Endothelial cell of umbilical vein (primary cell): ENCODE results near the gene RBMS3. TPM values are rescaled to one million over a fixed set of nuclear protein-coding genes. Genes with fewer than 3 reads are reported as not detected.

Experiments
- BruUV-seq: library from RNA; stranded (reverse); fragments of 400-500 nt; replicated peaks from 2 replicates; lab custom pipeline; 2021; lab: Mats Ljungman, UMichigan
- CTCF ChIA-PET: fragments of 300-600, 350-600 bp; sonication (Branson Sonifier 250); formaldehyde crosslinking; loops from one replicate; lab custom pipeline; 2021; ENCODE audit warnings: antibody characterized with exemption, inconsistent platforms; lab: Charles Lee
- POLR2A ChIA-PET: fragments of 300-600, 350-600 bp; sonication (Branson Sonifier 250); formaldehyde crosslinking; loops from one replicate; lab custom pipeline; 2021; ENCODE audit warnings: antibody characterized with exemption, inconsistent platforms; lab: Charles Lee
- DNase-seq: peaks from one replicate; pipeline ENCODE4 v3.0.0-alpha.2; 2011; ENCODE audit warnings: low read depth, low spot score
- FAIRE-seq: peaks from 2 replicates; lab custom pipeline; 2011; peaks lifted over from hg19 to GRCh38; lab: Jason Lieb, UNC
- H2AFZ ChIP-seq: 2 replicates; pipeline ENCODE4 v1.6.0; 2012; ENCODE audit warnings: low read depth, low read length, control low read depth, inconsistent platforms
- H3K27ac ChIP-seq: 2 replicates; pipeline ENCODE4 v1.5.1; 2011; ENCODE audit warnings: low read depth, mild to moderate bottlenecking, control low read depth, low read length, moderate library complexity; ENCODE audit not compliant: insufficient read depth
- H3K27me3 ChIP-seq, 2 experiments: 2 replicates each; pipeline versions ENCODE4 v1.6.0 to v1.6.1; 2011; ENCODE audit warnings: low read length in 2 of 2, mixed read lengths in 1 of 2; ENCODE audit not compliant: control insufficient read depth in 2 of 2, insufficient read depth in 2 of 2
- H3K36me3 ChIP-seq, 2 experiments: 2 replicates in 1 of 2; 3 replicates in 1 of 2; pipeline ENCODE4 v1.5.1; 2011; ENCODE audit warnings: low read length in 2 of 2, mild to moderate bottlenecking in 1 of 2, moderate library complexity in 1 of 2; ENCODE audit not compliant: control insufficient read depth in 2 of 2, insufficient read depth in 2 of 2; ENCODE audit errors: extremely low read depth in 1 of 2
- H3K4me1 ChIP-seq: 3 replicates; pipeline ENCODE4 v1.5.1; 2011; ENCODE audit warnings: mild to moderate bottlenecking, low read length; ENCODE audit not compliant: control insufficient read depth, insufficient read depth; ENCODE audit errors: extremely low read depth
- H3K4me2 ChIP-seq: 2 replicates; pipeline ENCODE4 v1.6.1; 2011; ENCODE audit warnings: low read length, control low read depth, mixed read lengths; ENCODE audit not compliant: insufficient read depth
- H3K4me3 ChIP-seq, 3 experiments: fragments of 200-600 bp in 1 of 3; sonication (generic), shearing (Covaris generic) in 1 of 3; replicated peaks in 1 of 3; 2 replicates each; pipeline ENCODE4 v1.5.1; 2011 to 2016; ENCODE audit warnings: control low read depth in 3 of 3, low read length in 3 of 3, mild to moderate bottlenecking in 2 of 3, inconsistent platforms in 1 of 3, low read depth in 1 of 3, moderate library complexity in 1 of 3; ENCODE audit not compliant: insufficient read depth in 1 of 3
- H3K79me2 ChIP-seq: 2 replicates; pipeline ENCODE4 v1.6.0; 2012; ENCODE audit warnings: low read length, inconsistent platforms; ENCODE audit not compliant: control insufficient read depth, insufficient read depth
- H3K9ac ChIP-seq: replicated peaks from 2 replicates; pipeline ENCODE3; 2011; ENCODE audit warnings: low read length, control low read depth; ENCODE audit not compliant: insufficient read depth; ENCODE audit errors: extremely low read depth
- H3K9me1 ChIP-seq: replicated peaks from 3 replicates; pipeline ENCODE4 v1.6.0; 2011; ENCODE audit warnings: mild to moderate bottlenecking, low read length; ENCODE audit not compliant: control insufficient read depth, insufficient read depth; ENCODE audit errors: extremely low read depth
- H3K9me3 ChIP-seq: replicated peaks from 2 replicates; pipeline ENCODE4 v1.5.1; 2012; ENCODE audit warnings: low read length, inconsistent platforms; ENCODE audit not compliant: control insufficient read depth, insufficient read depth
- H4K20me1 ChIP-seq: replicated peaks from 2 replicates; pipeline ENCODE3; 2011; ENCODE audit warnings: mild to moderate bottlenecking, low read length; ENCODE audit not compliant: control insufficient read depth, insufficient read depth; ENCODE audit errors: extremely low read depth
- CTCF ChIP-seq, 2 donors: IDR thresholded peaks; 1 replicate in 1 of 2; 2 replicates in 1 of 2; pipeline ENCODE4 v1.5.1; 2011; ENCODE audit warnings: low read length in 2 of 2, mild to moderate bottlenecking in 2 of 2, moderate library complexity in 2 of 2, control low read depth in 1 of 2, inconsistent platforms in 1 of 2, low read depth in 1 of 2; ENCODE audit not compliant: insufficient read depth in 1 of 2; ENCODE audit errors: extremely low read depth in 1 of 2
- EZH2 ChIP-seq: IDR thresholded peaks from 2 replicates; pipeline ENCODE4 v1.6.1; 2012; ENCODE audit warnings: borderline replicate concordance, low read depth, mild to moderate bottlenecking, moderate library complexity, low read length, inconsistent platforms; ENCODE audit not compliant: severe bottlenecking
- FOS ChIP-seq: IDR thresholded peaks from 2 replicates; pipeline ENCODE4 v1.6.1; 2011; ENCODE audit warnings: mild to moderate bottlenecking, low read length, moderate library complexity, borderline replicate concordance; ENCODE audit not compliant: insufficient read depth
- GATA2 ChIP-seq: IDR thresholded peaks from 2 replicates; pipeline ENCODE4 v1.7.0; 2011; ENCODE audit warnings: low read depth, mild to moderate bottlenecking, moderate library complexity, mixed read lengths, low read length; ENCODE audit not compliant: insufficient read length, insufficient read depth
- JUN ChIP-seq: IDR thresholded peaks from 2 replicates; pipeline ENCODE4 v1.6.1; 2011; ENCODE audit warnings: borderline replicate concordance, low read depth; ENCODE audit not compliant: insufficient read length, insufficient read depth
- MAX ChIP-seq: IDR thresholded peaks from 2 replicates; pipeline ENCODE4 v1.6.1; 2011; ENCODE audit not compliant: insufficient read depth, insufficient read length
- MYC ChIP-seq: IDR thresholded peaks from one replicate; pipeline ENCODE4 v1.6.1; 2011; ENCODE audit warnings: mild to moderate bottlenecking, low read depth, low read length
- POLR2A ChIP-seq: IDR thresholded peaks from 2 replicates; pipeline ENCODE4 v1.6.1; 2012; ENCODE audit warnings: low read depth, mild to moderate bottlenecking, control low read depth, low read length
- POLR2AphosphoS5 ChIP-seq: IDR thresholded peaks from 2 replicates; pipeline ENCODE4 v1.6.1; 2012; ENCODE audit warnings: low read depth, mild to moderate bottlenecking, control low read depth, low read length, moderate library complexity; ENCODE audit not compliant: insufficient read depth
- dilution Hi-C: fragments of 300-500 bp; cut with MboI; formaldehyde crosslinking; loops from one replicate; pipeline ENCODE4 v1.15.0; 2019; ENCODE audit warnings: low sequenced_read_pairs; ENCODE audit not compliant: extremely low pct_ligation_motif_present
- intact Hi-C: fragments of 100-400 bp; cut with micrococcal nuclease; formaldehyde crosslinking; loops from one replicate; pipeline ENCODE4 v1.10.0; 2022
- polyA plus RNA-seq, 4 experiments: library from polyadenylated mRNA; depleted of rRNA in 3 of 4; stranded (reverse) in 3 of 4; unstranded in 1 of 4; fragments of >200 nt; gene quantifications; 2 replicates each; pipeline versions ENCODE4 v1.2.1 to v1.2.3, GENCODE V29; 2011 to 2012; ENCODE audit warnings: missing spikeins in 1 of 4
- total RNA-seq: library from RNA; stranded (reverse); gene quantifications from 2 replicates; pipeline ENCODE4 v1.2.3, GENCODE V29; 2021

RBMS3 gene
- total and polyA plus RNA-seq, 2 donors (not counting 3 experiments of a cell fraction or from before 2014, with no cell fraction given), result 13.6 to 42.3 TPM

GRCh38 chr3:29412110-29412509 lies 131.2 kb downstream of the RBMS3 start:
- Histone ChIP-seq H3K79me2 (no peaks in the 10 kb centered on the region), H3K9ac (no peak overlapping the region), H2AFZ (no peak overlapping the region), H3K27ac (no peak overlapping the region), H3K36me3 (no peaks in the 10 kb centered on the region), H3K9me3 (no peaks in the 10 kb centered on the region), H3K9me1 (no peaks in the 10 kb centered on the region), H3K4me1 (peaks cover 5% of the 10 kb centered on the region), H4K20me1 (no peaks in the 10 kb centered on the region), H3K4me3 (no peak overlapping the region), H3K27me3 (no peaks in the 10 kb centered on the region), H3K4me2 (no peak overlapping the region)
- BruUV-seq, result no TSS peak
- CTCF ChIA-PET, result no interaction called here
- intact Hi-C loops (no loop called here), dilution Hi-C loops (no loop called here)
- no peak for FAIRE-seq
- POLR2A ChIA-PET, result no interaction called here
- DNase-seq, result no peak
- TF ChIP-seq MYC (no peak), POLR2AphosphoS5 (no peak), GATA2 (no peak), EZH2 (no peak)

- FAIRE-seq, result no peak
- no peaks in the 10 kb centered on the region for H3K79me2 ChIP-seq
- no peak overlapping the region for H2AFZ ChIP-seq
- peaks cover 5% of the 10 kb centered on the region for H3K4me1 ChIP-seq
- no peaks in the 10 kb centered on the region for H3K9me1 ChIP-seq
- dilution Hi-C loops, result no loop called here
- no peak for DNase-seq
- no peaks in the 10 kb centered on the region for H3K36me3 ChIP-seq
- CTCF ChIA-PET, result no interaction called here
- no TSS peak for BruUV-seq
- no peak overlapping the region for H3K9ac ChIP-seq
- no peak overlapping the region for H3K27ac ChIP-seq
- POLR2A ChIA-PET, result no interaction called here
- no peak overlapping the region for H3K4me3 ChIP-seq
- no peaks in the 10 kb centered on the region for H4K20me1 ChIP-seq
- no peak overlapping the region for H3K4me2 ChIP-seq
- TF ChIP-seq POLR2A (no peak), CTCF (IDR thresholded peaks at IDR 0.05; ENCODE audit: extremely low read depth in 1 of 2, insufficient read depth in 1 of 2, low read depth in 1 of 2, low read length in 2 of 2) (no peak), MAX (no peak), GATA2 (no peak), MYC (no peak), POLR2AphosphoS5 (no peak), EZH2 (no peak), JUN (no peak), FOS (no peak)
- no peaks in the 10 kb centered on the region for H3K27me3 ChIP-seq
- no peaks in the 10 kb centered on the region for H3K9me3 ChIP-seq
- intact Hi-C loops, result no loop called here
Measured at GRCh38 chr3:29414468-29415224, 133.8 kb downstream of the RBMS3 start.
